HepG2 (cell line): ENCODE data around the gene MARF1. TPM values are rescaled to one million over a fixed set of nuclear protein-coding genes. Genes with fewer than 3 reads are reported as not detected.
A peak's percentile ranks its signal among the peaks of the same experiment; 100 is the strongest.

Experiments used
- ATAC-seq: fragments of 200-7000 bp; cut with Tn5 transposase; 3 replicates; pipeline ENCODE4 v1.9.1; 2020; ENCODE audit warnings: mild to moderate bottlenecking, moderate library complexity
- BruUV-seq: library from RNA; stranded (reverse); fragments of 400-500 nt; replicated peaks from 2 replicates; lab custom pipeline; 2021; lab: Mats Ljungman, UMichigan
- CTCF ChIA-PET: fragments of 300-600 bp; formaldehyde crosslinking; extraction: SDS; loops from one replicate; lab custom pipeline; 2021; ENCODE audit warnings: low total read pairs, inconsistent platforms, low intra/inter-chr PET ratio; lab: Yijun Ruan, JAX
- POLR2A ChIA-PET: fragments of 350-600 bp; sonication (Branson Sonifier 250); formaldehyde crosslinking; loops from one replicate; lab custom pipeline; 2020; ENCODE audit warnings: antibody characterized with exemption, inconsistent platforms; lab: Yijun Ruan, JAX
- DNase-seq: peaks from one replicate; pipeline ENCODE4 v3.0.0-alpha.2; 2015; ENCODE audit warnings: low spot score
- FAIRE-seq: peaks from 3 replicates; lab custom pipeline; 2011; peaks lifted over from hg19 to GRCh38; lab: Jason Lieb, UNC
- H2AFZ ChIP-seq: one replicate; pipeline ENCODE4 v1.6.1; 2011; ENCODE audit warnings: low read length, inconsistent platforms
- H3K27ac ChIP-seq: fragments of 300-600 bp; 3 replicates; pipeline ENCODE4 v1.8.0; 2011; ENCODE audit warnings: mixed run types, mild to moderate bottlenecking, mixed read lengths, low read length, inconsistent platforms; ENCODE audit not compliant: insufficient read depth; ENCODE audit errors: extremely low read length
- H3K27me3 ChIP-seq, 2 experiments: fragments of 200-600 bp in 1 of 2; 2 replicates in 1 of 2; 3 replicates in 1 of 2; pipeline versions ENCODE4 v1.6.0 to v1.8.0; 2011; ENCODE audit warnings: low read length in 2 of 2, mild to moderate bottlenecking in 2 of 2, moderate library complexity in 2 of 2, inconsistent platforms in 1 of 2; ENCODE audit not compliant: insufficient read depth in 2 of 2, control insufficient read depth in 1 of 2
- H3K36me3 ChIP-seq, 2 experiments: fragments of 200-600 bp in 1 of 2; replicated peaks in 1 of 2; 2 replicates in 1 of 2; 3 replicates in 1 of 2; pipeline versions ENCODE4 v1.5.1 to v1.8.0; 2011; ENCODE audit warnings: low read length in 2 of 2, inconsistent platforms in 1 of 2; ENCODE audit not compliant: insufficient read depth in 2 of 2, control insufficient read depth in 1 of 2
- H3K4me1 ChIP-seq: 2 replicates; pipeline ENCODE4 v1.5.1; 2012; ENCODE audit warnings: low read length, inconsistent platforms; ENCODE audit not compliant: insufficient read depth
- H3K4me2 ChIP-seq: 2 replicates; pipeline ENCODE4 v1.6.0; 2011; ENCODE audit warnings: low read depth, low read length, inconsistent platforms
- H3K4me3 ChIP-seq, 3 experiments: fragments of 200-600 bp in 1 of 3; sonication (generic), shearing (Covaris generic) in 1 of 3; replicated peaks in 1 of 3; 2 replicates each; pipeline ENCODE4 v1.5.1; 2011 to 2016; ENCODE audit warnings: low read length in 3 of 3, inconsistent platforms in 2 of 3, low read depth in 2 of 3, mild to moderate bottlenecking in 2 of 3, control low read depth in 1 of 3, mixed read lengths in 1 of 3; ENCODE audit not compliant: insufficient read depth in 1 of 3
- H3K79me2 ChIP-seq: one replicate; pipeline ENCODE4 v1.6.1; 2011; ENCODE audit warnings: low read length, inconsistent platforms; ENCODE audit not compliant: insufficient read depth
- H3K9ac ChIP-seq: 2 replicates; pipeline ENCODE4 v1.6.0; 2011; ENCODE audit warnings: mild to moderate bottlenecking, low read depth, low read length, inconsistent platforms; ENCODE audit not compliant: insufficient read depth
- H3K9me3 ChIP-seq: 2 replicates; pipeline ENCODE4 v1.5.1; 2012; ENCODE audit warnings: mild to moderate bottlenecking, low read length
- H4K20me1 ChIP-seq: 2 replicates; pipeline ENCODE4 v1.6.0; 2011; ENCODE audit warnings: inconsistent platforms, mild to moderate bottlenecking, low read length, moderate library complexity; ENCODE audit not compliant: insufficient read depth
- CHD4 ChIP-seq: fragments of 200-600 bp; sonication (generic); IDR thresholded peaks from 2 replicates; pipeline ENCODE4 v1.7.0; 2017; ENCODE audit warnings: mild to moderate bottlenecking, low read length, borderline replicate concordance
- E2F1 ChIP-seq: sonication (generic); formaldehyde crosslinking; IDR thresholded peaks from 2 replicates; pipeline ENCODE4 v1.5.0; 2020; ENCODE audit warnings: missing genetic modification reagents
- ESRRA ChIP-seq: sonication (generic); formaldehyde crosslinking; IDR thresholded peaks from 2 replicates; pipeline ENCODE4 v1.5.1; 2020; ENCODE audit warnings: mild to moderate bottlenecking, low read depth, missing genetic modification reagents
- FOSL1 ChIP-seq: sonication (generic); formaldehyde crosslinking; IDR thresholded peaks from 2 replicates; pipeline ENCODE4 v1.9.0; 2021; ENCODE audit warnings: missing genetic modification reagents, borderline replicate concordance
- MXI1 ChIP-seq: IDR thresholded peaks from 3 replicates; pipeline ENCODE4 v1.6.1; 2012; ENCODE audit warnings: low read depth, low read length, inconsistent platforms, borderline replicate concordance
- NFYC ChIP-seq: IDR thresholded peaks from 2 replicates; pipeline ENCODE4 v1.6.1; 2016; ENCODE audit warnings: missing genetic modification reagents, missing compliant biosample characterization
- ONECUT2 ChIP-seq: sonication (generic); formaldehyde crosslinking; IDR thresholded peaks from 2 replicates; pipeline ENCODE4 v1.4.0; 2020; ENCODE audit warnings: missing genetic modification reagents
- PAX8 ChIP-seq: sonication (generic); formaldehyde crosslinking; IDR thresholded peaks from 2 replicates; pipeline ENCODE4 v1.8.0; 2022; ENCODE audit warnings: mild to moderate bottlenecking, missing genetic modification reagents, borderline replicate concordance
- SMYD3 ChIP-seq: sonication (generic); formaldehyde crosslinking; IDR thresholded peaks from 2 replicates; pipeline ENCODE4 v1.8.1; 2023; ENCODE audit warnings: mild to moderate bottlenecking, missing genetic modification reagents
- TOE1 ChIP-seq: sonication (generic); formaldehyde crosslinking; IDR thresholded peaks from 2 replicates; pipeline ENCODE4 v1.4.0; 2020; ENCODE audit warnings: mild to moderate bottlenecking, missing genetic modification reagents
- ZBTB43 ChIP-seq: sonication (generic); formaldehyde crosslinking; conservative IDR thresholded peaks from 2 replicates; pipeline ENCODE4 v1.4.0; 2020; ENCODE audit warnings: missing genetic modification reagents
- ZNF124 ChIP-seq: sonication (generic); formaldehyde crosslinking; IDR thresholded peaks from 2 replicates; pipeline ENCODE4 v1.4.0; 2020; ENCODE audit warnings: missing genetic modification reagents
- ZNF367 ChIP-seq: sonication (generic); formaldehyde crosslinking; IDR thresholded peaks from 2 replicates; pipeline ENCODE4 v1.4.0; 2020; ENCODE audit warnings: missing genetic modification reagents, borderline replicate concordance
- ZNF383 ChIP-seq: sonication (generic); formaldehyde crosslinking; IDR thresholded peaks from 2 replicates; pipeline ENCODE4 v1.4.0; 2020; ENCODE audit warnings: missing genetic modification reagents, mild to moderate bottlenecking, borderline replicate concordance
- ZNF567 ChIP-seq: sonication (generic); formaldehyde crosslinking; IDR thresholded peaks from 2 replicates; pipeline ENCODE4 v1.8.1; 2023; ENCODE audit warnings: mild to moderate bottlenecking, missing genetic modification reagents, borderline replicate concordance
- WGBS: methylation state at CpG from one replicate; pipeline ENCODE4 v1.1.6; 2017; ENCODE audit warnings: low lambda C conversion rate; 5-methylcytosine and 5-hydroxymethylcytosine counted together
- in situ Hi-C: cut with HindIII; loops from 2 replicates; pipeline ENCODE4 v1.10.0; 2017; ENCODE audit warnings: low pct_unique_long_range_greater_than_20kb; ENCODE audit not compliant: extremely low pct_ligation_motif_present
- intact Hi-C: fragments of 100-400 bp; cut with micrococcal nuclease; formaldehyde crosslinking; loops from one replicate; pipeline ENCODE4 v1.10.0; 2022; ENCODE audit not compliant: unreplicated experiment
- polyA plus RNA-seq, 8 experiments: library from polyadenylated mRNA; depleted of rRNA in 3 of 8; stranded (reverse) in 7 of 8; unstranded in 1 of 8; fragments of >200 nt; fragmentation: Illumina TruSeq in 4 of 8; extraction: Trizol in 4 of 8; gene quantifications; 2 replicates each; pipeline versions ENCODE4 v1.2.1 to v1.2.3, GENCODE V29; 2011 to 2016; ENCODE audit warnings: low read depth in 4 of 8, missing spikeins in 1 of 8, mixed read lengths in 1 of 8; ENCODE audit not compliant: insufficient read depth in 1 of 8
- total RNA-seq, 5 experiments: library from RNA; depleted of rRNA; stranded (reverse); fragments of >200 nt; fragmentation: Illumina TruSeq; extraction: Trizol; gene quantifications; 2 replicates each; pipeline ENCODE4 v1.2.3, GENCODE V29; 2016; ENCODE audit warnings: low read depth in 1 of 5
- TF ChIP-seq, protein P1 (sequence below): sonication (generic); formaldehyde crosslinking; IDR thresholded peaks from 2 replicates; pipeline ENCODE4 v1.4.0; 2020; ENCODE audit warnings: missing genetic modification reagents
- TF ChIP-seq, protein P2 (sequence below): sonication (generic); formaldehyde crosslinking; IDR thresholded peaks from 2 replicates; pipeline ENCODE4 v1.4.0; 2020; ENCODE audit warnings: missing genetic modification reagents
- TF ChIP-seq, protein P3 (sequence below): sonication (generic); formaldehyde crosslinking; IDR thresholded peaks from 2 replicates; pipeline ENCODE4 v1.5.1; 2020; ENCODE audit warnings: mild to moderate bottlenecking, moderate library complexity, missing genetic modification reagents

MARF1 gene
- total and polyA plus RNA-seq, 2 of the 13 experiments (the other 11 are each of a cell fraction or from before 2014, with no cell fraction given) = 8.7 to 20.7 TPM

- no peak for ATAC-seq
- Histone ChIP-seq H3K4me3 (no peak overlapping the region), H3K36me3 (peaks cover 49 to 60% of the 10 kb centered on the region in 2 experiments), H3K79me2 (peaks cover 17% of the 10 kb centered on the region), H3K4me1 (peaks cover 45% of the 10 kb centered on the region), H4K20me1 (no peaks in the 10 kb centered on the region), H2AFZ (no peak overlapping the region), H3K9ac (no peak overlapping the region), H3K4me2 (no peak overlapping the region), H3K9me3 (no peaks in the 10 kb centered on the region), H3K27me3 (no peaks in the 10 kb centered on the region), H3K27ac (no peak overlapping the region)
- DNase-seq = no peak
- FAIRE-seq = no peak
- CTCF ChIA-PET = no interaction called here
- intact Hi-C loops = no loop called here
- POLR2A ChIA-PET = interaction anchor here (2.1 kb wide), 1 partner anchor 98 kb away, joined by 8 read pairs; no protein-coding TSS in a partner anchor
- no TSS peak for BruUV-seq
- in situ Hi-C loops = no loop called here
- WGBS = 98% methylated on average over 7 of the region's 7 CpGs
- no peak for TF ChIP-seq NFYC (CRISPR knock-in tag)
- TF ChIP-seq, protein P1, sequence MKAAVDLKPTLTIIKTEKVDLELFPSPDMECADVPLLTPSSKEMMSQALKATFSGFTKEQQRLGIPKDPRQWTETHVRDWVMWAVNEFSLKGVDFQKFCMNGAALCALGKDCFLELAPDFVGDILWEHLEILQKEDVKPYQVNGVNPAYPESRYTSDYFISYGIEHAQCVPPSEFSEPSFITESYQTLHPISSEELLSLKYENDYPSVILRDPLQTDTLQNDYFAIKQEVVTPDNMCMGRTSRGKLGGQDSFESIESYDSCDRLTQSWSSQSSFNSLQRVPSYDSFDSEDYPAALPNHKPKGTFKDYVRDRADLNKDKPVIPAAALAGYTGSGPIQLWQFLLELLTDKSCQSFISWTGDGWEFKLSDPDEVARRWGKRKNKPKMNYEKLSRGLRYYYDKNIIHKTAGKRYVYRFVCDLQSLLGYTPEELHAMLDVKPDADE (CRISPR knock-in tag) = no peak
- TF ChIP-seq SMYD3 (CRISPR knock-in tag) = no peak
- no peak for TF ChIP-seq MXI1
- TF ChIP-seq ONECUT2 (CRISPR knock-in tag) = no peak
- TF ChIP-seq ZNF367 (CRISPR knock-in tag) = no peak
- TF ChIP-seq TOE1 (CRISPR knock-in tag) = no peak
- TF ChIP-seq ESRRA = no peak
- TF ChIP-seq, protein P2, sequence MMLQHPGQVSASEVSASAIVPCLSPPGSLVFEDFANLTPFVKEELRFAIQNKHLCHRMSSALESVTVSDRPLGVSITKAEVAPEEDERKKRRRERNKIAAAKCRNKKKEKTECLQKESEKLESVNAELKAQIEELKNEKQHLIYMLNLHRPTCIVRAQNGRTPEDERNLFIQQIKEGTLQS = 0 out of 2 replicates have a peak, but pooled peaks have one; percentile 28
- no peak for TF ChIP-seq FOSL1 (CRISPR knock-in tag)
- no peak for TF ChIP-seq CHD4
- TF ChIP-seq ZNF567 (CRISPR knock-in tag) = no peak
- no peak for TF ChIP-seq PAX8 (CRISPR knock-in tag)
- no peak for TF ChIP-seq ZNF383 (CRISPR knock-in tag)
- TF ChIP-seq ZBTB43 (CRISPR knock-in tag) = no peak
- TF ChIP-seq, protein P3, sequence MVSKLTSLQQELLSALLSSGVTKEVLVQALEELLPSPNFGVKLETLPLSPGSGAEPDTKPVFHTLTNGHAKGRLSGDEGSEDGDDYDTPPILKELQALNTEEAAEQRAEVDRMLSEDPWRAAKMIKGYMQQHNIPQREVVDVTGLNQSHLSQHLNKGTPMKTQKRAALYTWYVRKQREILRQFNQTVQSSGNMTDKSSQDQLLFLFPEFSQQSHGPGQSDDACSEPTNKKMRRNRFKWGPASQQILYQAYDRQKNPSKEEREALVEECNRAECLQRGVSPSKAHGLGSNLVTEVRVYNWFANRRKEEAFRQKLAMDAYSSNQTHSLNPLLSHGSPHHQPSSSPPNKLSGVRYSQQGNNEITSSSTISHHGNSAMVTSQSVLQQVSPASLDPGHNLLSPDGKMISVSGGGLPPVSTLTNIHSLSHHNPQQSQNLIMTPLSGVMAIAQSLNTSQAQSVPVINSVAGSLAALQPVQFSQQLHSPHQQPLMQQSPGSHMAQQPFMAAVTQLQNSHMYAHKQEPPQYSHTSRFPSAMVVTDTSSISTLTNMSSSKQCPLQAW = 0 out of 2 replicates have a peak, but pooled peaks have one; percentile 31
- TF ChIP-seq ZNF124 (CRISPR knock-in tag) = no peak
- no peak for TF ChIP-seq E2F1 (CRISPR knock-in tag)
These were observed 31.6 kb upstream of the MARF1 start for GRCh38 chr16:15674571-15674970.
